Testis (tissue), 2 donors: Measurements from ENCODE around the gene AATK.

Source experiments
- CTCF ChIP-seq, 3 experiments: fragments of 450-650 bp in 2 of 3; fragments of 200-600 bp in 1 of 3; sonication (generic) in 1 of 3; IDR thresholded peaks; one replicate each; pipeline ENCODE4 v1.5.1; 2016 to 2019; ENCODE audit warnings: antibody characterized with exemption in 3 of 3, mild to moderate bottlenecking in 2 of 3, moderate library complexity in 1 of 3
- POLR2A ChIP-seq: fragments of 450-650 bp; IDR thresholded peaks from one replicate; pipeline ENCODE4 v1.6.1; 2017; ENCODE audit warnings: antibody characterized with exemption, mild to moderate bottlenecking, moderate library complexity

GRCh38 chr17:81069135-81069645 is 96.8 kb downstream of the AATK start:
- TF ChIP-seq CTCF (IDR thresholded peaks at IDR 0.05) (no peak), POLR2A (no peak)
